NCI-H1436 (cell line): ENCODE results near the gene PDPK1.

Experiments
- DNase-seq: peaks from one replicate; lab custom pipeline; 2025; lab: John Stamatoyannopoulos, UW

Gene PDPK1

DNA sequence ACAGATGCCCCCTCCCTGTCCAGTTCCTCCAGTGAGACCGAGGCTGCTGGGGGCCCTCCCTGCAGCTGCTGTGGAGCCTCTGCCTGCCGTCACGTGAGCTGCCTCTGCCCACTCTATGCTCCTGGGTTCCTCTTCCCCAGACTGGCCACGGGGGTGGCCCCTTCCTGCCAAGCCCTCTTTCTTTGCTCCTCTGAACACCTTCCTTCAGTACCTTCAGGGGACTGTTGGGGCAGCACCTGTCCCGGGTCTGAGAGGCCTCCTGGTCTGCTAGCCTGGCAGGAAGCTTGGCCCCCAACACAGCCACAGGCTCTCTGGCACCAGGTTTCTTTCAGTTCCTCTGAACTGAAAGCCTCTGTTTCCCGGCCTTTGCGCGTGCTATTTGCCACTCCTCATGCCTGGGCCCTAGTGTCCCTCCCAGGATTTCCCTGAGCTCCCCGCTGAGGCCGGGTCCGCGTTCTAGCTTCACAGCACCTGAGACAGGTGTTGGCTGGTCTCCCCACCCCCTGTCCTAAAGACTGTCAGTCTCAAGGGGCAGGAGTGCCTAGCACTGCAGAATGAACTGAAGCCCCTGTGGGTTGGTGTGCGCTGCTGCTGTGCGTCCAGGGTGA lies 30.7 kb upstream of the PDPK1 start:
- DNase-seq = no peak

DNA sequence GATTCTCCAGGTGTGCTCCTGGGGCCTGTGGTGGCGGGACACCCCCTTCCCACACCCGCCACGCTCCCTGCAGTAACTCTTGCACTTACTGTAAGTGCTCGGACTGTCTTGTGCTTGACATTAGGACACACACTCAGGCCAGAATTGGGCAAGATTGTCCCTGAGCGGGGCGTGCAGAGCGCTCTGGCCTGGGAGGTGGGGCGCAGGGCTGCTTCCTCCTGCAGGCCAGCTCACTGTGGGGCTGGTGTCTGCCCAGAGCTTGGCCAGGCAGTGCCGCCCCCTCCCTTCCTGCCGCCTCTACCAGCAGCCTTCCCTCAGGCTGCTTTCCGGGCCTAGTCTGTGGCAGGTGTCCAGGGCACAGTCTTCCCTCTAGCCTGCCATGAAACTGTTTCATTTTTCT lies 30.2 kb upstream of the PDPK1 start:
- no peak for DNase-seq

DNA sequence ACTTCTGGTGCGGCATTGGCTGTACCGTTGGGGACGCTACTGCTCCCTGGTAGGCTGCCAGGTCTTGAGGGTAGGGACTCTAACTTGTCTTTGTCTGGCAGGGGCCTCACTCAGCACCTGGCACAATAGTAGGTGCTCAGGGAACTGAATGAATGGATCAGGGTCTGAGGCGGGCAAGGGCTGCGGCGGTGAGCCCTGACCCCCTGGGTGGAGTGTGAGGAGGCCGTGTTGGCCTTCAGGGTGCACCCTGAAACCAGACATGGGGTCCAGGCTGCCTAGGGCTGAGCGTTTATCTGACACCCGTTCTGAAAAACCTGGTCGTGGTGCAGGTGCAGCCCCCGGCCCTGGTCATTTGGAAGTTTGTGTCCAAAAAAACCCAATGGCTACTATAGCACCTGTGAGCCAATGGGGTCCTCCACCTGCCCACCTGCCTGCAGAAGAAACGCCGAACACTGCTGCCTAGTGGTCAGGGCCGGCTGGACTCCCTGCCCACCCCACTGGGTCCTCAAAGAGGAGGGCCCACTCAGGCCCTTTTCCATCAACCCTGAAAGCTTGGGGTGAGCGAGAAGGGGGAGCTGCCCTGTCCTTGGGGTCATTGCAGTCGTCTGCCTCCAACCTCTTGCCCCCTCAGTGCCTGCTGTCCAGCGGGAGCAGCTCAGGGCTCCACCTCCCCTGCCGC lies 29.0 kb upstream of the PDPK1 start:
- no peak for DNase-seq

GRCh38 chr16:2511128-2511800 lies 26.6 kb upstream of the PDPK1 start:
- no peak for DNase-seq

- no peak for DNase-seq
Measured at GRCh38 chr16:2511996-2512734, 25.7 kb upstream of the PDPK1 start.

DNA sequence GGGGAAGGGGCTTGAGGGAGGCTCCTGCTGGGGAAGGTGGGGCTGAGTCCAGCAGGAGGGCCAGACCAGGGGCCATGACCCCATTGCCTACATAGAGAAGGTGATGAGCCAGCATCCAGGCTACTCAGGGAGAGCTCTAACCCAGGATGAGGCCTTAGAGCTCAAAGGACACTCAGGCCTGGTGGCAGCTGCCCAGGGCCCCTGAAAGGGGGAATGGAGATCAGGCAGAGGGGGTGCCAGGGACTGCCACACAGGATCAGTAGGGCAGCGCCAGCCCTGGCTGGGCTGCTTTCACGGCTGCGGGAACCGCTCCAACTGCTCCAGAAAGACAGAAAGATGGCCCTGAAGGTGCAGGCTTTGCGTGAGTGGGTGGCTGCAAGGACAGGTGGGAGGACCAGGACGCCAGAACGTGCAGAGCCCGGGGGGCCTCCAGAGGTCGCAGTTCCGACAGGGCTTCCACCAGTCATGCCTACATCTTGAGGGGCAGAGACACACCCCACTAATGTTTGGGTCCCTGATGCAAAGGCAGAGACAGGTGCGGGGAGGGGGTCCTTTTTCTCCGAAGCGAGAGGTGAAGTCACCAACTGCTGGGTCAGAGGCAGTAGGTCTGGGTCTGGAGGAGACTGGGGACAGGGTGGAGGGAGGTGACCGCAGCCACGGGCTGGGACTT lies 25.0 kb upstream of the PDPK1 start:
- DNase-seq = peak; percentile 45

GRCh38 chr16:2513405-2514332 lies 24.2 kb upstream of the PDPK1 start, which contains the start of gene ATP6V0C:
ATP6V0C (plus strand) TSS chr16:2513952; CDS start chr16:2514104, 152 bp downstream.
- peak; percentile 83 for DNase-seq

GRCh38 chr16:2514333-2515179 lies 23.3 kb upstream of the PDPK1 start:
- DNase-seq = no peak

- no peak for DNase-seq
Measured at GRCh38 chr16:2515180-2515851, 22.5 kb upstream of the PDPK1 start.

GRCh38 chr16:2516391-2517240 lies 21.2 kb upstream of the PDPK1 start:
- no peak for DNase-seq

GRCh38 chr16:2517954-2518605 lies 19.7 kb upstream of the PDPK1 start:
- no peak for DNase-seq

DNA sequence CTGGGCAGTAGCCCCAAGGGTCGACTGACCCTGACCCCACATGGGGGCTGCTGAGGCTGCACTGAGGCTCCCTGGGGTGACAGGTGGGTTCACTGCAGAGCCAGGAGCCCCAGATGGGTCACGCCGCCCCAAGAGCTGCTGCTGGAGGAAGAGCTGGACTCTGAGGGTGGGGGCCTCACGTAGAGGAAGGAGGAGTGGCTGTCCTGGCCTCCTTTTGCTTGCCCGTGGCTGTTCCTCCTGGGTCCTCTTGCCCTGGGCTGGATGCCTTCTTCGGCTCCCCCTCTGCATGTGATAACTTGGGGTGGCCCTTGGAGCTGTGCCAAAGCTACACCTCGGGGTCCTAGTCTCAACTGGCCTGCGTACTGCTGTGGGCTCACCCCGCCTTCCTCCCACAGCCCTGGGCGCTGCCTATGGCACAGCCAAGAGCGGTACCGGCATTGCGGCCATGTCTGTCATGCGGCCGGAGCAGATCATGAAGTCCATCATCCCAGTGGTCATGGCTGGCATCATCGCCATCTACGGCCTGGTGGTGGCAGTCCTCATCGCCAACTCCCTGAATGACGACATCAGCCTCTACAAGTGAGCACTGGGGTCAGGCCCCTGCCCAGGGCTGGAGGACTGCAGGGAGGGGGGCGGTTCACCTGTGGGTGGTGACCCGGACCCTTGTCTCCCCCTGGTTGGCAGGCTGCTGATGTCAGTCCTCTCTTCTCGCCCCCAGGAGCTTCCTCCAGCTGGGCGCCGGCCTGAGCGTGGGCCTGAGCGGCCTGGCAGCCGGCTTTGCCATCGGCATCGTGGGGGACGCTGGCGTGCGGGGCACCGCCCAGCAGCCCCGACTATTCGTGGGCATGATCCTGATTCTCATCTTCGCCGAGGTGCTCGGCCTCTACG lies 18.8 kb upstream of the PDPK1 start:
- no peak for DNase-seq

- DNase-seq = no peak
Measured at GRCh38 chr16:2519711-2520080, 18.1 kb upstream of the PDPK1 start.

- DNase-seq = peak; percentile 88
Measured at GRCh38 chr16:2520097-2520783, 17.6 kb upstream of the PDPK1 start, which contains the start of gene AMDHD2. AMDHD2 (plus strand) TSS chr16:2520371; CDS start chr16:2520459, 88 bp downstream.

DNA sequence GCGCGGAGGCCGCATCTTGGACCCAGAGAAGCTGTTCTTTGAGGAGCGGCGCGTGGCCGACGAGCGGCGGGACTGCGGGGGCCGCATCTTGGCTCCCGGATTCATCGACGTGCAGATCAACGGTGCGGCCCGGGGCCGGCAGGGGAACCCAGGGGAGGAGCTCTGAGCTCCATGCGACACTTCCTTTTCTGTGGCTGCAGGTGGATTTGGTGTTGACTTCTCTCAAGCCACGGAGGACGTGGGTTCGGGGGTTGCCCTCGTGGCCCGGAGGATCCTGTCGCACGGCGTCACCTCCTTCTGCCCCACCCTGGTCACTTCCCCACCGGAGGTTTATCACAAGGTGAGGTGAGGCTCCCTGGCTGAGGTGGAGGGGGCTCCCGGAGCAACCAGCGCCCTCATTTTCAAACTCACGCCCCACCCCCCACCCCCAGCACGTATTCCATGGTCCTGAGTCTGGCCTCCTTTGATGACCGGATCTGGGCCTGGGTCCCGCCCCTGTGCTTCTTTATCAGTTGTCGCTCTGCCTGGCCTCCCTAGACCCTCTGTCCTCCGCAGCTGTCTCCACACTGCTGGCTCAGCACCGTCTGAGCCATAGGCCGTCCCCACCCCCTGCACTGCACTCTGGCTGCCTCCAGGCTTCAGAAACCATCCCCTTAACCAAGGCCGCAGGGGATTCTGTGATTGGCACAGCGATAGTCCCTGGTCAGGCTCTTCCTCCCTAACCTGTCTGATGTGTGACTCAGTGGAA lies 16.9 kb upstream of the PDPK1 start:
- DNase-seq = no peak
